Measurements from ENCODE around the gene MAP3K5.
"Not testable (repeated sequence)": the region's sequence is repeated elsewhere in the genome, so short reads cannot be mapped to it uniquely, and the experiment has no call there.

MAP3K5 gene

GRCh38 chr6:136792410-136793262, at the start of gene MAP3K5:
MAP3K5 (minus strand) TSS chr6:136792477; CDS start chr6:136792157, 320 bp downstream.
- DNase-seq: peak; percentile 89

- DNase-seq: no peak
Observed at GRCh38 chr6:136840276-136841001, 48.2 kb upstream of the MAP3K5 start.

GRCh38 chr6:136831873-136832562, 39.7 kb upstream of the MAP3K5 start:
- DNase-seq: no peak

GRCh38 chr6:136826216-136826615, 33.9 kb upstream of the MAP3K5 start:
- no peak for DNase-seq

GRCh38 chr6:136823128-136823660, 30.9 kb upstream of the MAP3K5 start:
- no peak for DNase-seq

- peak; percentile 93 for DNase-seq
Observed at GRCh38 chr6:136822376-136823127, 30.3 kb upstream of the MAP3K5 start, which contains the start of gene PEX7. PEX7 (plus strand) TSS chr6:136822592; CDS start chr6:136822666, 74 bp downstream.

- DNase-seq: no peak
Observed at GRCh38 chr6:136822046-136822375, 29.7 kb upstream of the MAP3K5 start.

GRCh38 chr6:136820561-136820960, 28.3 kb upstream of the MAP3K5 start:
- DNase-seq: no peak

- no peak for DNase-seq
Observed at GRCh38 chr6:136816656-136817055, 24.4 kb upstream of the MAP3K5 start.

GRCh38 chr6:136815608-136816007, 23.3 kb upstream of the MAP3K5 start:
- not testable (repeated sequence) for DNase-seq

- peak; percentile 28 for DNase-seq
Observed at GRCh38 chr6:136812174-136812573, 19.9 kb upstream of the MAP3K5 start.

GRCh38 chr6:136811272-136811671, 19.0 kb upstream of the MAP3K5 start:
- DNase-seq: no peak

- DNase-seq: no peak
Observed at GRCh38 chr6:136809091-136809860, 17.0 kb upstream of the MAP3K5 start.

- no peak for DNase-seq
Observed at GRCh38 chr6:136803608-136804007, 11.3 kb upstream of the MAP3K5 start.

- DNase-seq: no peak
Observed at GRCh38 chr6:136801581-136801980, 9.3 kb upstream of the MAP3K5 start.

- DNase-seq: no peak
Observed at GRCh38 chr6:136798044-136798443, 5.8 kb upstream of the MAP3K5 start.

- DNase-seq: no peak
Observed at GRCh38 chr6:136795996-136796395, 3.7 kb upstream of the MAP3K5 start.

GRCh38 chr6:136795386-136795785, 3.1 kb upstream of the MAP3K5 start:
- DNase-seq: no peak

GRCh38 chr6:136793363-136793762, 1.1 kb upstream of the MAP3K5 start:
- no peak for DNase-seq

- no peak for DNase-seq
Observed at GRCh38 chr6:136792095-136792409, 225 bp downstream of the MAP3K5 start.

GRCh38 chr6:136791296-136792094, 782 bp downstream of the MAP3K5 start:
- peak; percentile 61 for DNase-seq

Measured in EL (cell line).